CD4-positive, alpha-beta T cell treated with Interleukin-6 for 4 hours (primary cell): ENCODE measurements around the gene GSTA5.
"Not testable (repeated sequence)": the region's sequence is repeated elsewhere in the genome, so short reads cannot be mapped to it uniquely, and the experiment has no call there.

Experiments
- DNase-seq: peaks from one replicate; pipeline ENCODE4 v3.0.0-alpha.2; 2020; ENCODE audit warnings: mixed read lengths

The GSTA5 gene

DNA sequence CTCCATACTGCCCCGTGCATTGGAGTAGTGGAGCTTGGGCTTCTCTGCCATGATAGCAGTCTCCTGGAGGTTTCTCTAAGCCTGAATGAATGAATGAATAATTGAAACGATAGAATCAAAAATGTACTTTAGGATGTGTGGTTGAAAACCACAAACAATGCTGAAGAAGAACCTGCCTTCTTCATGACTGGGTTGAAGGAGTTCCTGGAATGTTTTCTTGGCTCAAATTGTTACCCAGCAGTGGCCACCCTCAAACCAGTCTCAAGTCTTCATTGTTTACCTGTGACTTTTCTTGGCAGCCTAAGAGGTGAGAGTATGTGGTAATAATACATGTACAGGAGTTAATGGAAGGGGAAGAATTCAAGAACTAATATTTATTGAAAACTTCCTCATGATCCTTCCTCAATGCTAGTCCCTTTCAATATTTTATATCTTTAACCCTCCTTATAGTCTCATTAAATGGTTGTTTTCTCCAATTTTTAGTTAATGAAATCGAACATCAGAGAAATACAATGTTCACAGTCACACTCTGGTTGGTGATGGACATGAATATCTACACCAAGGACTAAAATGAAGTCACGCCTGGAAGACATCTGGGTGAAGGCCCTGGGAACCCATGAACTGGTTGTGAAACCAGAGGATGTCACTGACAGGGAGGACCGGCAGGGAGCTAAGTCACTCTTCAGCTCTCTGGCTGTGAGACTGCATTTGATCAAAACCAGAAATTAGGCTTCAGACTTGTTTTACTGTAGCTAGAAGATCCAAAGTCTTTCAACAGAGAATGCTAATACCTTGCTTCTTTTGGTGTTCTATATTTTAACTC lies at the start of gene GSTA5:
TSS of gene GSTA5 (minus strand) at position 51 of the 823 bp plus-strand sequence.
- no peak for DNase-seq

DNA sequence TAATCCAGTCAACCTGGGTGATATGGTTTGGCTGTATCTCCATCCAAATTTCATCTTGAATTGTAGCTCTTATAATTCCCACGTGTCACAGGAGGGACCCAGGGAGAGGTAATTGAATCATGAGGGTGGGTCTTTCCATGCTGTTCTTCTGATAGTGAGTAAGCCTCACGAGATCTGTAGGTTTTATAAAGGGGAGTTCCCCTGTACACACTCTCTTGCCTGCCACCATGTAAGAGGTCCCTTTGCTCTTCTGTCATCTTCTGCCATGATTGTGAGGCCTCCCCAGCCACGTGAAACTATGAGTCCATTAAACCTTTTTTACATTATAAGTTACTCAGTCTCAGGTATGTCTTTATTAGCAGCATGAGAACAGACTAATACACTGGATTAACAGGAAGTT lies 49.4 kb upstream of the GSTA5 start:
- DNase-seq, result no peak

DNA sequence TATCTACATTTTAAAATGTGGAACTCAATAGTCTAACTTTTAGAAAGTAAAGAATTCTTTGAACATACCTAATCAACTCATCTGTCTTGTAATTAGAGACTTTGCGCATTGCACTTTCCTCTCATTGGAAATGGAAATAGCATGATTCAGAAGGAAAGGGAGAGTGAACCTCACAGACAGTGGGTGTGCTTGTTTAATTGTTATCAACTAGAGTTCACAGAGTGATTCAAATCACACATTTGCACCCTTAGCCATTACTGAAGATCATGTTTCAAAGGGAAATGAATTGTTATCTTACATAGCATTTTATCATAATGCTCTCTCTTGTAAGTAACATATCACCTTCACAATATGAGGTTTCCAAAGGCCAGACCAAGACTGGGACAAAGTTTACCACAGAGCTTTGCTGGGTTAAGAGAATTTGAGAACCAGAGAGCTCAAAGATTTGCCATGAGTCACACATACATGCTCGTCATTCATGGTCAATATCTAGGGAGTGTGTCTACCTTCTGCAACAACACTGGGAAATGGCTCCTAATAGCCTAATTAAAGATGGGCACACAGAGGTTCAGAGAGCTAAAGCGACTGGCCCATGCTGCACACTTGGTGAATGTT lies 47.4 kb upstream of the GSTA5 start:
- no peak for DNase-seq

DNA sequence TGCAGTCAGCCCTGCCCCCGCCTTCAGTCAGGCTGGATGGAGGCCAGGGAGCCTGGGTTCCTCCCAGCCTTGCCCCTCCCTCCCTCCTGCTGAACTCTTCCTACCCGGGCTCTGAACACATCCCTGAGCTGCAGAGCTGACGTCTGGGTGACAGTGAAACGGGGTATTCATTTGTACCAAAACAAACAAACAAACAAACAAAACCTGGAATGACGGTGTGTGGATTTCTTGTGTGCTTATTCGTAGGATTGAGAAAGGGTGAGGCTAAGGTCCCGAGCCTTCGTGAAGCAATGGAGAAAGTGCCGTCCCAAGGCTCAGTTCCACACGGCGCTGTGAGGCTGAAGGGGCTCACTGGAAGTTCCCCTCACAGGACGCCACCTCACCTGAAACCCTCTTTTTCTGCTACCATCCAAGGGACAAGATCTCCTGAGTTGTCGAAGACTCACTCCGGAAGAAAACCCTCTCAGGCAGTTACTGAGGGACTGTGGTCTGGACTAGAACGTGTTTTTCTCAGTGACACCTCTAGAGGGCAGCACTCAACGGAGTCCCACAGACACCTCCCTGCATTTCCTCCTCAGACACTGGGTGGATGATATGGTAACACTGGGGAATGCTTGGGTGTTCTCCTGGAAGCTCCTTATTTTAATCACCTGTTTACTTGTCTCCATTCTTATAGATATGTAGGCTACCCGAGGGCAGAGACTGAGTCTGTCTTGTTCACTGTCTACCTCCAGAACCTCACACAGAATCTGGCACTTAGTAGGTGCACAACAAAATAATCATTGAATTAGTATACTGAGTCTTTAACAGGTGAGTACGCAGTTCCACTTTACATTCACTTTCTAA lies 41.6 kb upstream of the GSTA5 start:
- DNase-seq, result peak; percentile 72

DNA sequence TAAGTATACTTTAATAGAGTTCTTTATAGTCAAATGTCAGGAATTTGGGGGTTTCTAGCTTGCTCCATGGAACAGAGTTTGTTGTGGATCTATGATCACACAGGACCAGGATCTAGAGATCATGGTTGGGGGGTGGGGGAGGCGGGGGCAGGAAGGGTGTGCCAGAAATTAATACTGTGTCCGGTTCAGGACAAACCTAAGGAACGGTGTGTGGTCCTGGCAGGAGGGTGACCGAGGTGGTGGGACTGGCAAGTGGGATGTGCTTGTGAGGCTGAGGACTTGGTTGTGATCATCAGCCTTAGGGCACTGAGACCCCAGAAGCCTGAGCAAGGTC lies 41.0 kb upstream of the GSTA5 start:
- no peak for DNase-seq

DNA sequence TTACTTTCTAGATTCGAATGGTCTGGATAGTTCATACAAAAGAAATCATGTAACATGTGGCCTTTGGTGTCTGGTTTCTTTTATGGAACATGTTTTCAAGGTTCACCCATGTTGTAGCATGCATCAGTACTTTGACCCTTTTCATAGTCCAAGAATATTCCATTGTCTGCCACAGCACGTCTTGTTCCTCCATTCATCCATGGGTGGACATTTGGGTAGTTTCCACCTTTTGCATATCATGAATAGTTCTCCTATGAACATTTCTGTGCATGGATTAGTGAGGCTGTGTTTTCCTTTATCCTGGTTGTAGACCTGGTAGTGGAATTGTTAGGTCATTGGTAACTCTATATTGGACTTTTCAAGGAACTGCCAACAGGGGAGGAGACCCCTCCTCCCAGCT lies 37.2 kb upstream of the GSTA5 start:
- no peak for DNase-seq

DNA sequence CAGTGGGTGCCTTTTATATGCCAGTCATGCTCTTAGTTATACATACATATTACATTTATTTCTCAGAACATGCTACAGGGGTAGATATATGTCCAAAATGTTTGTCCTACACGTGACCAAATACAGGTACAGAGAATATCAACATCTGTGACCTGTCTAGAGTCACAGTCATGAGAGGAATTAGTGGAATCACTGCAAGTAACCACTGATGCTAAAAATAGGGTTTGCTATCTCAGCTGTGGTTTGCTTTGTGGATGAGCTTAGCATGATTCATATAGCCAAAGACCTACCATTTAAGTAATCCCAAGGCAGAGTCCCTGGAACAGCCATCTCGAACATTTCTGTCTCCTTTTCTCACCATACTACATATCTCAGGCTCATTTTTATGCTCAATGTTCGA lies 36.6 kb upstream of the GSTA5 start:
- no peak for DNase-seq

DNA sequence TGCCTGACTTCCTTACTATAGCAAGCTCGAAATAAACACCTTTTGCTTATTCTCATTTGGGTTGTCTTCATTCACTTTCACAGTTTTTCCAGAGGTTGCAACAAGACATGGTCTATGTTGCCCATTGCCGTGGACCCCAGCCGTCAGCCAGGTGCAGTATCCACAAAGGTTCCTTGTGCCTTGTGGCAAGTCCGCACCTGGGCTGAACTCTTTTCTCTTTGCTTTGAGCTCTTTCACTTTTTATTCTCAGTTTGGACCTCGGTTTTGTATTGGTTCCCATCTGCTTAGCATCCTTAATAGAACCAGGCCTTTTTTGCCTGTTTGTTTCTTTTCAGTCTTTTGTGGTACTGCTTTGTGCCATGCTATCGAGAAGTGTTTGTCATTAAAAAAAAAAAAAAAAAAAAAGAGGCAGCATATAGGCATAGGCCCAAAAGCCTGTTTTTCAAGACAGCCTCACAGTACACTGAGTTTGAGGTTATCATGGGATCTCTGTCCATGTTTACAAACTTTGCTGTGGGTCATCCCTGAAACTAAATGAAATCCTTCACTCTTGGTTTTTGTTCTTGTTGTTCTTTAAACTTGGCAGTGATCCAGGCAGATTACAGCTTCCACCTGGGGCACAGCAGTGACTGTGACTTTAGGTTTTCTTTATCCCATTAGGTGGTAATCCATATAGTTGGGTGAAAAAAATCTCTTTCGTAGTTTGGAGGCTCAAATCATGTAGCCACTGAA lies 35.6 kb upstream of the GSTA5 start:
- DNase-seq, result no peak

DNA sequence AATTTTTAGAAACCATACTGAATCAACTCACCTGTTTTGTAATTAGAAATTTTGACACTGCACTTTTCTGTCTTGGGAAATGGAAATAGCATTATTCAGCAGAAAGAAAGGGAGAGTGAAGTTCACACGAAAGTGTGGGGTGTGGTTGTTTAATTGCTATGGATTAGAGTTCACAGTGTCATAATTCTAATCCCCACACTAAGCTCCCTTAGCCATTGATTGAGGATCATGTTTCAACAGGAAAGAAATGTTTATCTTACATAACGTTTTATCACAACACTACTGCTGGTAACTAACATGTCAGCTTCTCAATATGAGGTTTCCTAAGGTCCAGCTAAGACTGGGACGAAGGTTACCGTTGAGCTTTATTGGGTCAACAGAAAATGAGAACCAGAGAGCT lies 31.4 kb upstream of the GSTA5 start:
- DNase-seq, result no peak

DNA sequence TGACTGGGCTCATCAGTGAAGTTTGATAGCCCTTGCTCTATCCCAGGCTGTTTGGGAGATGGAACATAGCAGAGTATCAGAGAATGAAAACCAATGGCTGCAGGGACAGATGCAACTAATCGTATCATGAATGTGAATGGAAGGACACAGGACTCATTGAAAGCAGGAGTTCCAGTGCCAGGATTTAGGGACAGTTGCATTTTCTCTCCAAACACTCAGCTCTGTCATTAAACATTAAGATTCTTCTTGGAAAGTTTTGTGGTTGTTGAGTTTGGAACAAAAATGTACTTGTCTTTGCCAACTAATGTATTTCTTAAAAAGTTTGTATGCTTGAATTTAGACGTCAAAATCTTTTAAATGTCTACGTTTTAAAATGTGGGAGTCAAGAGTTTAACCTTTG lies 31.0 kb upstream of the GSTA5 start:
- DNase-seq, result no peak

DNA sequence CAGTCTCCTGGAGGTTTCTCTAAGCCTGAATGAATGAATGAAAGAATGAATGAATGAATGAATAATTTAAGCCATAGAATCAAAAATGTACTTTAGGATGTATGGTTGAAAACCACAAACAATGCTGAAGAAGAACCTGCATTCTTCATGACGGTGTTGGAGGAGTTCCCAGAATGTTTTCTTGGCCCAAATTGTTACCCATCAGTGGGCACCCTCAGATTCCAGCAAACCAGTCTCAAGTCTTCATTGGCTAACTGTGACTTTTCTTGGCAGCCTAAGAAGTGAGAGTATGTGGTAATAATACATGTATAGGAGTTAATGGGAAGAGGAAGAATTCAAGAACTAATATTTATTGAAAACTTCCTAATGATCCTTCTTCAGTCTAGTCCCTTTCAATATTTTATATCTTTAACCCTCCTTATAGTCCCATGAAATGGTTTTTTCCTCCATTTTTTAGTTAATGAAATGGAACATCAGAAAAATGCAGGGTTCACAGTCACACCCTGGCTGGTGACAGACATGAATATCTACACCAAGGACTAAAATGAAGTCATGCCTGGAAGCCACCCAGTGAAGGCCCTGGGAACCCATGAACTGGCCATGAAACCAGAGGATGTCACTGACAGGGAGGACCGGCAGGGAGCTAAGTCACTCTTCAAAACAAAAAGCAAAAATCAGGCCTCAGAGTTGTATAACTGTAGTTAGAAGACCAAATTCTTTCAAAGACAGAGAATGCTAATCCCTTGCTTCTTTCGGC lies 29.9 kb upstream of the GSTA5 start:
- not testable (repeated sequence) for DNase-seq

DNA sequence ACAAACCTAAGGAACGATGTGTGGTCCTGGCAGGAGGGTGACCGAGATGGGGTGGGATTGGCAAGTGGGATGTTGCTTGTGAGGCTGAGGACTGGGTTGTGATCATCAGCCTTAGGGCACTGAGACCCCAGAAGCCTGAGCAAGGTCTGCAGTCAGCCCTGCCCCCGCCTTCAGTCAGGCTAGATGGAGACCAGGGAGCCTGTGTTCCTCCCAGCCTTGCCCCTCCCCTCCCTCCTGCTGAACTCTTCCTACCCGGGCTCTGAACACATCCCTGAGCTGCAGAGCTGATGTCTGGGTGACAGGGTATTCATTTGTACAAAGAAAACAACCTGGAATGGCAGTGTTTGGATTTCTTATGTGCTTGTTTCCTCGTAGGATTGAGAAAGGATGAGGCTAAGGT lies 28.3 kb upstream of the GSTA5 start:
- DNase-seq, result not testable (repeated sequence)

DNA sequence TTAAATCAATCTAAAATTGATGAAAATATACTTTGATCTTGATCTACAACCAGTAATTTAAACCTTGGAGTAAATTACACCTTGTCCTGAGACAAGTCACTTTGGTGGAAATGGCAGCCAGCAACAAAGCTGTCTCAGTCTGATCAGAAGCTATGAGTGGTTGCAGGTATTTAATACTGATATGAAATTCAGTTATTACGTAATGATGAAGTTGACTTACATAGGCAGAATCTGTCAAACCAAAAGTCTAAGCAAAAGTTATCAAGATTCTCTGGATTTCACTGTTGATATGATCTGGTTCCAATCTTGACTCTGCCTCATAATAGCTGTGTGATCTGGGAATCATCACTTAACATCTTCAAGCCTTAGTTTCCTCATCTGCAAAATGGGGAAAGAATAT lies 27.6 kb upstream of the GSTA5 start:
- no peak for DNase-seq

DNA sequence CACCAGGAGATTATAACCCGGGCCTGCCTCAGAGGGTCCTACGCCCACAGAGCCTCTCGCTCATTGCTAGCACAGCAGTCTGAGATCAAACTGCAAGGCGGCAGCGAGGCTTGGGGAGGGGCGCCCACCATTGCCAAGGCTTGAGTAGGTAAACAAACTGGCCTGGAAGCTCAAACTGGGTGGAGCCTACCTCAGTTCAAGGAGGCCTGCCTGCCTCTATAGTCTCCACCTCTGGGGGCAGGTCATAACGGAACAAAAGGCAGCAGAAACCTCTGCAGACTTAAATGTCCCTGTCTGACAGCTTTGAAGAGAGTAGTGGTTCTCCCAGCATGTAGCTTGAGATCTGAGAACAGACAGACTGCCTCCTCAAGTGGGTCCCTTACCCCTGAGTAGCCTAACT lies 20.5 kb upstream of the GSTA5 start:
- not testable (repeated sequence) for DNase-seq

DNA sequence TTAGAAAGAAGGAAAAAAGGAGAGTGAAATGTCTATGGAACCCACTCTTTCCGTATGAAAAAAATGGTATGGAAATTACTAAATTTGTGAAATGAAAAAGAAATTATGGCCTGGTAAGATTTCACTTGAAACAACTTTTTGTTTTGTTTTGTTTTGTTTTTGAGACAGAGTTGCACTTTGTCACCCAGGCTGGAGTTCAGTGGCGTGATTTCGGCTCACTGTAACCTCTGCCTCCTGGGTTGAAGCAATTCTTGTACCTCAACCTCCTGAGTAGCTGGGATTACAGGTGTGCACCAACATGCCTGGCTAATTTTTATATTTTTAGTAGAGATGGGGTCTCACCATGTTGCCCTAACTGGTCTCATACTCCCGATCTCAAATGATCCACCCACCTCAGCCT lies 17.8 kb upstream of the GSTA5 start:
- no peak for DNase-seq

DNA sequence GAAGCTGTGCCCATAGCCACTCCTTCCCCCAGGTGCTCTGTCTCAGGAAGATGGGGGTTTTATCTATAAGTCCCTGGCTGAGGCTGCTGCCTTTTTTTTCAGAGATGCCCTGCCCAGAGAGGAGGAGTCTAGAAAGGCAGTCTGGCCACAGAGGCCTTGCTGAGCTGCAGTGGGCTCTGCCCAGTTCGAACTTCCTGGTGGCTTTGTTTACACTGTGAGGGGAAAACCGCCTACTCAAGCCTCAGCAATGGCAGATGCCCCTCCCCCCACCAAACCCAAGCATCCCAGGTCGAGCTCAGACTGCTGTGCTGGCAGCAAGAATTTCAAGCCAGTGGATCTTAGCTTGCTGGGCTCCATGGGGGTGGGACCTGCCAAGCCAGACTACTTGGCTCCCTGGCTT lies 15.5 kb upstream of the GSTA5 start:
- DNase-seq, result not testable (repeated sequence)

DNA sequence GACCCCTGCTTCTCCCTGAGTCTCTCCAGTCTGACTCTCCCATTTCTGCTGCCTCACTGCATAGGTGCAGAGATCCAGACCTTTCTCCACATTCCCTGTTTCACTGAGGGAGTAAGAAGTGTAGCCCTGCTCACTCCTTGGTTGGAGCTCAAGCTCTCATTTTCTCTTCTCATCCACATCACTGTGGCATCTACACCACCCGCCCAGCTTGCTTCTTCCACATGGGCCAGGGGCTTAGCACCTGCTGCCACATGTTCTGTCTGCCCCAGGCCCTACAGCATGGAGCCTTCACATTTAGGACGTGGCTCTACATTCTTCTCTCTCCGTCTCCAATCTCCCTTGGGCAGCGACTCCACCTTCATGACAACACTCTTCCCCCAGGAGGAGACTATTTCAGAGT lies 8.5 kb upstream of the GSTA5 start:
- no peak for DNase-seq

DNA sequence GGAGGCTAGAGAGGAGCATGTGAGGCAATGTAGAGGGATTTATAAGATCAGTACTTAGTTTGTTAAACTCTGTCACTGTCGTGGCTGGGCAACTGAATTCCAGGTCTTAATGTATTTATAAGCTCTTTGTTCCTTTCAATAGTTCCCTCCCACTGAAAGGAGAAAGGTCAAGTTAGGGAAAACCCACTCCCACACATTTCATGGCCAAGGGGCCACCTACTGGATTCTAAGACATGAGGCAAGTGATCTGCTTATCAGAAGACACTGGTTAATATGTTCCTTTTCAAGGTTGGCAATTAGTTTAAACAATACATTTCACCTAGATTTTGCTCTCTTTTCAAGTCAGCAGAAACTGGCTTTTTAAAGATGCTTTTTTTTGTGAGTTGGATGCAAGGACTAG lies 5.4 kb upstream of the GSTA5 start:
- DNase-seq, result no peak

DNA sequence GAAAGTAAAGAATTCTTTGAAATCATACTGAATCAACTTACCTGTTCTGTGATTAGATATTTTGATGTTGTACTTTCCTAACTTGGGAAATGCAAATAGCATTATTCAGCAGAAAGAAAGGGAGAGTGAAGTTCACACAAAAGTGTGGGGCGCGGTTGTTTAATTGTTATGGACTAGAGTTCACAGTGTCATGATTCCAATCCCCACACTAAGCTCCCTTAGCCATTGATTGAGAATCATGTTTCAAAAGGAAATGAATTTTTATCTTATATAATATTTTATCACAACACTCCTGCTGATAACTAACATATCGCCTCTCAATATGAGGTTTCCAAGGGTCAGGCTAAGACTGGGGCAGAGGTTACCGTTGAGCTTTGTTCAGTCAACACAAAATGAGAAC lies 3.0 kb upstream of the GSTA5 start:
- DNase-seq, result no peak

DNA sequence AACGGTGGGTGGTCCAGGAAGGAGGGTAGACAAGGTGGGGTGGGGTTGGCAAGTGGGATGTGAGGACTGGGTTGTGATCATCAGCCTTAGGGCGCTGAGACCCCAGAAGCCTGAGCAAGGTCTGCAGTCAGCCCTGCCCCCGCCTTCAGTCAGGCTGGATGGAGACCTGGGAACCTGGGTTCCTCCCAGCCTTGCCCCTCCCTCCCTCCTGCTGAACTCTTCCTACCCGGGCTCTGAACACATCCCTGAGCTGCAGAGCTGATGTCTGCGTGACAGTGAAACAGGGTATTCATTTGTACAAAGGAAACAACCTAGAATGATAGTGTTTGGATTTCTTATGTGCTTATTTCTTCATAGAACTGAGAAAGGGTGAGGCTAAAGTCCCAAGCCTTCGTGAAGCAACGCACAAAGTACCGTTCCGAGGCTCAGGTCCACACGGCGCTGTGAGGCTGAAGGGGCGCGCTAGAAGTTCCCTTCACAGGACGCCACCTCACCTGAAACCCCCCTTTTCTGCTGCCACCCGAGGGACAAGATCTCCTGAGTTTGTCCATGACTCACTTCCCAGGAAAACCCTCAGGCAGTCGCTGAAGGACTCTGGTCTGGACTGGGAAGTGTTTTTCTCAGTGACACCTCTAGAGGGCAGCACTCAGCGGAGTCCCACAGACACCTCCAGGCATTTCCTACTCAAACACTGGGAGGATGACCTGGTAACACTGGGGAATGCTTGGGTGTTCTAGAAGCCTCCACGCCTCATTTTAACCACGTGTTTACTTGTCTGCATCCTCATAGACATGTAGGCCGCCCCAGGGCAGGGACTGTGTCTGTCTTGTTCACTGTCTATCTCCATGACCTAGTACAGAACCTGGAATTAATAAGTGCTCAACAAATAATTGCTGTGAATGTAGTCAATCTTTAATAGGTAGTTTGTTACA lies 1.2 kb downstream of the GSTA5 start:
- peak; percentile 57 for DNase-seq

DNA sequence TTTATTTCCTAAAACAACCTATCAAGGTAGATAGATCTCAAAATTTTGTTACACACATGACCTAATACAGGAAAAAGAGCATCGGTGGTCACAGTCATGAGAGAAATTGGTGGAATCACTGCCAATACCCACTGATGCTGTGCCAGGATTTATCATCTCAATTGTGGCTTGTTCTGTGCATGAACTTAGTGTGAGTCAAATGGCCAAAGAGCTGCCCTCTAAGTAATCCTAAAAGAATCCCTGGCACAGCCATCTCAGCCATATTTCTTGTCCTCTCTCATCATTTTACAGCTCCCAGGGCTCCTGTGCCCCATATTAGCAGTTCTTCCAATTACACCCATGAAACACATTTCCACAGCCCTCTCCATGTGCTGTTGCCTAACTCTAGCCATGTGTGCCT lies 6.1 kb downstream of the GSTA5 start:
- no peak for DNase-seq
